Vagina (tissue), 2 donors: ENCODE data around the gene FRY.

ENCODE experiments used
- CTCF ChIP-seq, 3 experiments: fragments of 450-650 bp in 2 of 3; fragments of 200-600 bp in 1 of 3; sonication (generic) in 1 of 3; IDR thresholded peaks; one replicate each; pipeline ENCODE4 v1.5.1; 2017 to 2019; ENCODE audit warnings: antibody characterized with exemption in 3 of 3, mild to moderate bottlenecking in 2 of 3, moderate library complexity in 2 of 3
- POLR2AphosphoS5 ChIP-seq, 2 donors: sonication (generic); formaldehyde crosslinking; IDR thresholded peaks; one replicate each; pipeline ENCODE4 v1.9.0; 2017; ENCODE audit warnings: antibody characterized with exemption in 2 of 2, mild to moderate bottlenecking in 2 of 2, low read depth in 1 of 2; ENCODE audit not compliant: insufficient read depth in 1 of 2

GRCh38 chr13:32277839-32278238, 246.3 kb downstream of the FRY start:
- TF ChIP-seq POLR2AphosphoS5 (IDR thresholded peaks at IDR 0.05; ENCODE audit: insufficient read depth in 1 of 2, low read depth in 1 of 2): no peak
- no peak for TF ChIP-seq CTCF (IDR thresholded peaks at IDR 0.05)
